ENCODE data around the gene GAREM1.
"Not testable (repeated sequence)": the region's sequence is repeated elsewhere in the genome, so short reads cannot be mapped to it uniquely, and the experiment has no call there.

Gene GAREM1

DNA sequence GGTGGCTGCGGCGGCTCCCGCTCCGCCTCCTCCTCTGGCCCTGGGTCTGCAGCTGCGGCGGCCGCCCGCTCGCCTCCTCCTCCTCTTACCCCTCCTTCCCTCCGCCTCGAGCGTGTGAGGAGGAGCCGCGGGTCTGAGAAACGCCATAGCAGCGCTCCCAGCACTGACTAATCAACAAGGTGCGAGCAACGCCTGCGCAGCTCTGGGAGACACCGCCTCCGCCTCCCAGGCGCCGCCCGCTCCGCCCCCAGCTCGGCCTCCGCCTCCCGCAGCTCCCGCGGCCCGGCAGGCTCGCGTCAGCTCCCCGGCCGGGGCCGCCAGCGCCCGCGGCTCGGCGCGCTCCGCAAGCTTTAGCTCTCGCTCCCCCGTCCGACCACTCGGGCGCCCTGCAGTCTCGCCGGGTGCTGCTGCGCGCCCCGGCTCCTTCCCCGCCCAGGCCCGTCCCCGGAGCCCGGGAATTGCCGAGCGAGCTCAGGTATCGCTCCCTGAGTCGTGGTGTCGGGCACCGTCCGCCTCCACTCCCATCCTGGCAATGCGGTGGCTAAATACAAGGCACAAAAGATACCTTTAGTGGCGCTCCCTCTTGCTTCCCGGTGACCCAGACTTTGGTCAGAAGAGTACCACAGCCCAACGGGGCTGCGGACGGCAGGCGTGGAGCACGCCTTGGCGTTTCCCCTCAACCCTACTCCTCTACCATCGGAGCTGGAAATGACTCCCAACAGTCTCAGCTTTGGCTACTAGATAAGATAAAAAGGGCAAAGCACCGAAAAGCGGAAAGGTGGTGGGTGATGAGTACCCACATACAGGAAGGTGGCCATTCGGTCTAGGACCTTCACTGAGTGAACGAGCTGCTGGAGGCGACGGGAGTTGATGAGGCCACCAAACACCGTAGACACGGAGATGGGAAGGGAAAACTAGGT is at the start of gene GAREM1:
Gene GAREM1, minus strand, starts transcription at position 169 of the 920 bp plus-strand sequence. CDS start 454 bp downstream, outside the sequence.
- peak; percentile 40 for DNase-seq (ENCODE audit: low read depth, low spot score)

DNA sequence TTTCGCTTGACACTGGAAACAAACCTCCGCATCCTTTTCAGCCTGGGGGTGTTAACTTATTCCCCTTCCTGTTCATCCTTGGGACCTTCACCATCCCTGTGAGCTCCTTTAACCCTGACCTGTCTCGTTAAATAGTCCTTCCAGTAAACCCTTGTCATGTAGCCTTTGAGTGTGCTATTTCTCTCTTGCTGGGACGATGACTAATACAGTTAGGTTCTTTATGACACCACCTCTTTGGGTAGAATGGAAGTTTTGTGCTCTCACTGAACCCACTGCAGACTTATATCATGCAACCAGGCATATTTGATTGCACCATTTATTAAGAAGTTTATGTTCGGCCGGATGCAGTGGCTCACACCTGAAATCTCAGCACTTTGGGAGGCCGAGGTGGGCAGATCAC is 40.5 kb upstream of the GAREM1 start:
- no peak for DNase-seq (ENCODE audit: low read depth, low spot score)

DNA sequence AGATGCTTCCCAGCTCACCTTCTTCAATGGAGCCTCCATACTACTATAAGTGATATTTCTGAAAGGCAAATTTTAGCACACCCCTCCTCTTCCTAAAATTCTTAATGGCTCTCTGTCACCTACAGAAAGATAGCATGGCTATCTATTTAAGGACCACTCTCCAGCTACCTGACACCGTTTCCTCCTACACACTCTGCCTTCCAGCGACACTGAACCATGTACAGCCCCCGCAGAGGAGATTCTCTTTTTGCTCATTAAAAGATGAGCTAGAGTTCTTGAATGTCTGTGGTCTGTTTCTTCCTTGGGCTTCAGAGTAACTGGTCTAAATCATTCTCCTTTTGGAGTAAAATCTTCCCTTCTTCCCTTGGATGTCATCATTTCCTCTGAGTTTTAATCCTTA is 38.4 kb upstream of the GAREM1 start:
- no peak for DNase-seq (ENCODE audit: low read depth, low spot score)

DNA sequence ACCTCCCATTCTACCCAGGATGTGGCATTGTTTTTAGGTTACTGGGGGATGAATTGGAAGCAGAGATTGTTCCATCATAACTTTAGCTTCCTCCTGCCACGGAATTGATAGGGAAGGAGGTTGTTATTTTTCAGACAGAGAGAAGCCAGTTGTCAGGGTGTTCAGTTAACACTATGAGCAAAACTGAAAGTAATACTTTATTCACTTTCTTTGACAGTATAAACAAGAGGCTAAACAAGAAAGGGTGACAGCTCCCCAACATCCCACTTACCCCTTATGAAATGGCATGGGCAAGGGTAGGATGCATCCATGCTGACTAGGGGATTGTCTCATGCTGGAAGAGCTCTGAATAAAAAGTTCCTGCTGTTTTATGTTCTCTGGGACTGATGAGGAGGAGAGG is 36.4 kb upstream of the GAREM1 start:
- DNase-seq (ENCODE audit: low read depth, low spot score): no peak

DNA sequence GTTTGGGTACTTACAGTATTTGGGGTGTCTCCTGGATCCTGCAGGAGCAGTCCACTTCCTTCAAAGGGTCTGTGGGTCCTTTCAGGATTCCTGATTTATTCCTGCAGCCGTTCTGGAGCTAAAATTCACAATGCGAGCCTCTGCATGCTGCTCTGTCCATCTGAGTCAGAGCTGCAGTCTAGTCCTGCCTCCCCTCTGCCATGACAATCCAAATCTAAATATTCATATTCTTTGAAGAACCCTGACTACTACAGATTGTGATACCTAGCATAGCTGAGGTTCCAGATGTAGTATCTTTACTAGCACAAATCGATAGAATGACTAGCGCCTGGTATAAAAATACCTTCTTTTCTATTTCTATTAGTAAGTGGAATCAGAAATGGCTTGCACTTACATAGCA is 31.3 kb upstream of the GAREM1 start:
- DNase-seq (ENCODE audit: low read depth, low spot score): no peak

DNA sequence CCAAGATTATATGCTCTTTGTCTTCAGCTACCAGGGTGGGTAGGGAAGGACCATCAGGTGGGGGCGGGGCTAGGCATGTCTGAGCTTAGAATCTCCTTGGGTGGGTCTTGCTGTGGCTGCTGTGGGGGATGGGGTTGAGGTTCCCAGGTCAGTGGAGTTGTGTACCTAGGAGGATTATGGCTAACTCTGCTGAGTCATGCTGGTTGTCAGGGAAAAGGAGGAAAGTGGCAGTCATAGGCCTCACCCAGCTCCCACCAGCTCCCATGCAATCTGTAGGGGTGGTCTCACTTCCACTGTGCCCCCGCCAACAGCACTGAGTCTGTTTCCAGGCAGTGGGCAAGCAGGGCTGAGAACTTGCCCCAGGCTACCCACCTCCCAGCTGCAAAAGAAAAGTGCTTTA is 30.6 kb upstream of the GAREM1 start:
- DNase-seq (ENCODE audit: low read depth, low spot score): not testable (repeated sequence)

DNA sequence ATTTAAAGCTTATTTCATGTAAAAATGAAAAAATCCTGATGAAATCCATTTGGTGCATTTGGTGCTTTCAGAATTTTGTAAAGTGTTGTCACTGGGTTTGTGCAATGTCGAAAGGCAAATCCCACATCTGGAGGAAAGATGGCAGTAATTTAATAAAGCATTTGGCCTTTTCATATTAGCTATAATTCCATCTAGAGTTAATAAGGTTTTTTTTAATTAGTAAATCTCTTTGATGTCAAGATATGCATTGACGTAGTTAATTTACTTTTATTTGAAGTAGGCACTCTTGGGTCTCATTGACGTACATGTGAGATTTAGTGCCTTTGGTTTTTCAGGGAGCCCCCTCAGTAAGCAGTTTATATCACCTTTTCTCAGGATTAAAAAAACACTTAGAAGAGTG is 12.3 kb upstream of the GAREM1 start:
- DNase-seq (ENCODE audit: low read depth, low spot score): no peak

DNA sequence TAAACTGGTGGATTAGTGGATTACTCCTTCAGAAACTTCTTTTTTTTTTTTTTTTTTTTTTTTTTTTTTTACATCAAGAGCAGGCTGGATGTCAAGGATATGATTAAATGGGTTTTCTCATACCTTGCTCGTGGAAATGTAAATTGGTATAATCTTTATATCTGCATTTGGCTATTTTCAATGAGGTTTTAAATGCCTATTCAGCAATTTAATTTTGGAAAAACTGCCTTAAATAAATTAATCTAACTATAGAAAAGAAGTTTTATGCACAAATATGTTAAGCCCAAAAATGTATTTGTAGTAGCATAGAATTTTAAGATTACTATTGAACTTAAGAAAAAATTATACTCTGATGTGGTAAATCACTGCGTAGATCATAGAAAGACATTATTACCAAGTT is 11.4 kb upstream of the GAREM1 start:
- DNase-seq (ENCODE audit: low read depth, low spot score): no peak

DNA sequence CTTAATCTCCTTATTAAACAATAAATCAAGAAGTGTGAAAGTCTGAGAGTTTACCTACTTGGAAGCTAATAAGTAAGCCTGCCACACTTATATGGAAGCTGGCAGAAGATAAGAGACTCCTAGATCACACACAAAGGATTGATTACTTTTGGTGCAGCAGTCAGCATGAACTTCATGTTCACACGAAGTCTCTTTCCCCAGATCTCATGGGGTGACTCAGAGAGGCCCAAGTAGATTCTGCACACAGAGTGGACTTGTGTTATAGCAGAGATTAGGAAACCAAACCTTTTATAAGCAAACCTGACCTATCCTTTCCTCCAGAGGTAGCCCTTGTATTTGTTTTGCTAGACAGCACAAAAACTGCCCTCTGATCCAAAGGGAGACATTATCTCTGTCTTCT is 9.9 kb upstream of the GAREM1 start:
- no peak for DNase-seq (ENCODE audit: low read depth, low spot score)

DNA sequence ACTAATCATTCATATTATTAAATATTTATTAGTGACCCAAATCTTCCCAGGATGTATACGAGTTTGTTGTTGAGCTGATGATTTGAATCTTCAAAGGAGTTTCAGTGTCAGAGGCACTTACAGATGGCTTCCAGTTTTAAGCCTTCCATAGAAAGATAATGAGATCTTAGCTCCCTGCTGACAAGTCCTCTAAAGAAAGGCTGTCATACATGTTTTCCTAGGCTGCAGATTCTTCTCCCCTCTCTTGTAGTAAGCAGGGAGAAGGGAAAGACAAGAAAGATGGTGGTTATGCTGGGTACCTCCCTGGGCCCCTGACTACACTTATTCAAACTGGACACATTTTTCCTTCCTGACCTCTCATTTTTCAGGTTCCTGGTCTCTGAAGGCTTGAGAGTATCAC is 8.1 kb upstream of the GAREM1 start:
- DNase-seq (ENCODE audit: low read depth, low spot score): no peak

DNA sequence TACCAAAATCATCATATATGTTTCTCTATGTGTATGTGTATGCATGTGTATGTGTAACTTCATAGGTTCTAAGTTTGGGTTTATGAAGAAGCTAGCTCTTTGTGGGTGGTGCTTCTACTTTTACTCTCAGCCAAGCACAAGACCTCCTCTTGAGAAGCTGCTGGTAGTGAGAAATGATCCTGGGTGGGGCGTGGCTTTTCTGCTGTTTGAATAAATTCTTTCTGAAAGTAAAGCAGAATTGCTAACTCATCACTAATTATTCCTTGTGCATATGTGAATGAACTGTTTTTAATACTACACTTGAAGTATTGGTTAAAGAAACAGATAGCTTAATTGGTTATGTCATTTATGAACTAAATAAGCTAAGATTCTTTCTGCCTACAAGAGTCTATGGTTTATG is 7.6 kb upstream of the GAREM1 start:
- DNase-seq (ENCODE audit: low read depth, low spot score): no peak

DNA sequence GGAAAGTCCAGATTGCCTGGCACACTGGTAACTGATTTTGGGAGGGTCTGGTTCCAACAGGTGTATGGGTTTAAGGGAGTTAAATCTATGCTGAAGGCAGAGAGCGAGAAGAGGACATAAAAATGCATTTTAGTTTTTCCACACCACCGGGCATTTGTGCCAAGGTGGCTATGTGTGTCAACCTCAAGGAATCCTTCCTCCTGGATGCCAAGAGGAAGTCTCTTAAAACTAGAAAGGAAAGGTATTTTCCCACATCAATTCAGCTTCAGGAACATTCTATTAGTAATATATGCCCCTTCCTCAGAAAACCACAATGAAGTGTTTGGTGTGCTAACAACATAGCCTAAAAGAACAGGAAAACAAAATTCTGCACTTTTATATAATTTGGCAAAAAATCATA is 5.4 kb upstream of the GAREM1 start:
- DNase-seq (ENCODE audit: low read depth, low spot score): no peak

DNA sequence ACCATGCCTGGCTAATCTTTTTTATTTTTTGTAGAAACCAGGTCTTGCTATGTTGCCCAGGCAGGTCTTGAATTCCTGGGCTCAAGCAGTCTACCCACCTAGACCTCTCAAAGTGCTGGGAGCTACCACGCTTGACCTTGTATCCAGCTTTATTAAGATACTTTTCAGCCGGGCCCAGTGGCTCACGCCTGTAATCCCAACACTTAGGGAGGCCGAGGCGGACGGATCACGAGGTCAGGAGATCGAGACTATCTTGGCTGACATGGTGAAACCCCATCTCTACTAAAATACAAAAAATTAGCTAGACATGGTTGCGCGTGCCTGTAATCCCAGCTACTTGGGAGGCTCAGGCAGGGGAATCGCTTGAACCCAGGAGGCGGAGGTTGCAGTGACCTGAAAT is 4.4 kb upstream of the GAREM1 start:
- not testable (repeated sequence) for DNase-seq (ENCODE audit: low read depth, low spot score)

DNA sequence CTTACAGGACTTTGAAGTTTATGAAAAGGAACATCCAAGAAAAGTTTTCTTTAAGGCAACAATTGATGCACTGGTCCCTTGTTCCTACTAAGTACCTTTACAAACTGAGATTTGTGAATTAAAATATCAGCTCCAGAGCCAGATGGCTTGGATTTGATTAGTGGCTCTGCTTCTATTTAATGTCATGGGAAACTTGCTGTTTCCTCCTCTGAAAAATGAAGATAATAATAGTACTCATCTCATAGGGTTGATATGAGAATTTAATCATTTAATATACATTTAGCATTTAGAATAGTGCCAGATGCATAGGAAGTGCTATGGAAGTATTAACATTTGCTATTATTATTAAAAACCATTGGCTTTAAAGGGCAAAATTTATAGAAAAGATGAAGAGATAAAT is 2.6 kb upstream of the GAREM1 start:
- DNase-seq (ENCODE audit: low read depth, low spot score): no peak

DNA sequence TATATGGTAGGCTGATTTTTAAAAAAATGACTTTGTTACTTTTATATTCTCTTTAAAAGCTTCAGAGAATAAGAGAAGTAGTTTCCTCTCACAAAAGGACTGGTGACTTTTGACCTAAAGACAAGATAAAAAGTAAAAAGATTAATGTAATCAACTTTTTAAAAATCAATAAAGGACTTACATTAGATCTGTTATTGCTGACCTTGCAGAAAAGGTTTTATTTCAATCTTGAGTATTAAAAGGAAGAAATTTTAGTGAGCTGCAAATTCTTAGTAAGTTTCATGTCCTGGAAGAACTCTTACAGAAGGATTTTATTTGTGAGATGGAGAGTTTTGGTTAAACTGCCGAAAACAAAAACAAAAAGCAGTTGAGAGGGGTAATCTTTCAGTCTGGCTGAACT is 2.2 kb upstream of the GAREM1 start:
- no peak for DNase-seq (ENCODE audit: low read depth, low spot score)

DNA sequence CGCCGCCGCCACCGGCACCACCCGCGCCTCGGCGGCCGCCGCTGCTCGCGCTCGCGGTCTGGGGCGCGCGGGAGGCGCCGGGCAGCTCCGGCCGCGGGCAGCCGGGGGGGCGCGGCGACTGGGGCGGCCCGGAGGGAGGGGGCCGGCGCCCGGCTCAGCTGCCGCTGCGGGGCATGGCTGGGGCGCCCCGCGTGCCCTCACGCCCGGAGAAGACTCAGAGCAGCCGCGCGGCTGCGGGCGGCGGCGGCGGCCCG is 295 bp downstream of the GAREM1 start:
- no peak for DNase-seq (ENCODE audit: low read depth, low spot score)

DNA sequence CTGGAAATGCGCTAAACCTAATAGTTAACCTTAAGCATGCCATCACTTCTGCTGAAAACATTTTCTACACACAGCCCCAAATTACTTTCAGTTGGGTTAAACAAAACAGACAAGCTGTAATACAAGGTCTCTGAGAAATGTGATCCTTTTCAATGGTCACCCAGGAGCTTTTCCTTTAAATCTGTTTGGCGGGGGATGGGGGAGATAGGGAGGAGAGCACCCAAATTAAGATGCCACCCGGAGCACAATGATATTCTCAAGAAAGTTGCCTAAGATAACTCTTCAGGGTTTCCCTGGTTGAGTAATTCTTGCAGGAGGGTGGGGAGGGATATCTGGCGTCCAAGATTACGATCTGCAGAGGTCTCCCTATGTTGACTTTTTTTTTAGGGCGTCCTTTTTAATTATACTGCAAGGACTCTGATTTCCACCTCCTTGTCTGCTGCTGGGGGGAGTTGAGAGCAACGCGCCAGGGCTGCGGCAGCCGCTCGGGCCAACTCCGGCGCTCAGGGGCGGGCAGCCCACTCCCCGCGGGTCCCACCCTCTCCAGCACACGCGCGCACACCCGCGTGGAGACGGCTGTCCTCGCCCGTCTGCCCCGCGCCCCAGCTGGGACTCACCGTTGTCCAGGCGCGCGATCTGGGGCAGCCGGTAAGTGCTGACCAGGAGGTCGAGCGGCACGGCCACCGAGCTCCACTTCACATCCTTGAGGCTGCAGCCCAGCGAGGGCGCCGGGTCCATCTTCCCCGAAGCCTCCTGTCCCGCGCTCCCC is 807 bp downstream of the GAREM1 start:
- no peak for DNase-seq (ENCODE audit: low read depth, low spot score)

DNA sequence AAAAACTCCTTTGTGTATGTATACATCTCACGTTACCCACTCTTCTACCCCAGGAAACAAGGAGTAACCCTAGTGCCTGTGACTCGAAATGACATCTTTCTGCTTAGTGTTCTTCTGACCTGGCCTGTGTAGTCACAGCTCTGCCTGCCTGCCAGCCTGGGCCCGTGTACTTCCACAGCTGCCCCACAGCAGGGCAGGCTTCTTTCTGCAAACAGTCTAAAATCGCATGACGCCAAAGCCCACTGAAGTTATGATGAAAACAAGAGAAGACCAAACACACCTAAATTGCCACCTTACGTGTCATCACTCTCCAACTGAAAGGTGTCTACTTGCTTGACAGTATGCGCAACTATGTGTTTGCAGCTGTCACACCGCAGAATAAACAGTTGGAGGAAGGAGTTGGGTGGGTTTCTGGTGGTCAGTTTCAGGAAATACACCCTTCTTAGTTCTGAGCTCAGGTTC is 1.5 kb downstream of the GAREM1 start:
- no peak for DNase-seq (ENCODE audit: low read depth, low spot score)

DNA sequence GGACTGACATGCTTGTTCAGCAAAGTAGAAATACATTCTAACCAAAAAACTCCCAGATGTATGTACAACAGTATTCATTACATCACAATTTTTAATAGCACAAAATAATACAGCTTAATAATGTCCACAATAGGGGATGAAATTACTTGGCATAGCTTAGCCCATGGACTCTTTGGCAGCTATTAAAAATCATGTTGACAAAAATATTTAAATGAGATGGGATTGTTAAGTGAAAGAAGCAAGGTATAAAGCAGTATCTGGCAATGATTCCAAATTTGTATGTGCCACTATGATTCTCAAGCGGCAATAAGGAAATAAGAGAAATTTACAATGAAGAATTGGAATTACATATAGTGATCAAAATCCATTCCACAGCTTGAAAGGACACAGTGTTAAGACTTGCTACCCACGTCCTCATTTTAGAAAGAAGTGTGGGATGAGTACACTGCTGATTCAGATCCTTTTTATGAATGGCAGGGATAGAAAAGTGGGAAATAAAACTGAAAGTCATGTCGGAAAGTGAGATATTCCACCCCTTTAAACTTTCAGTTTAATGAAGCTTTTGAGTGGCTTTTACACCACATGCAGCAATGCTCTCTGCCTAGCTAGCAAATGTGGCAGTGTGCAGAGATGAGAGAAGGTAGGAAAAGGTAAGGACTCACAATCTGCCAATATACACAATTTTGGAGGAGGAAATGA is 2.4 kb downstream of the GAREM1 start:
- no peak for DNase-seq (ENCODE audit: low read depth, low spot score)

DNA sequence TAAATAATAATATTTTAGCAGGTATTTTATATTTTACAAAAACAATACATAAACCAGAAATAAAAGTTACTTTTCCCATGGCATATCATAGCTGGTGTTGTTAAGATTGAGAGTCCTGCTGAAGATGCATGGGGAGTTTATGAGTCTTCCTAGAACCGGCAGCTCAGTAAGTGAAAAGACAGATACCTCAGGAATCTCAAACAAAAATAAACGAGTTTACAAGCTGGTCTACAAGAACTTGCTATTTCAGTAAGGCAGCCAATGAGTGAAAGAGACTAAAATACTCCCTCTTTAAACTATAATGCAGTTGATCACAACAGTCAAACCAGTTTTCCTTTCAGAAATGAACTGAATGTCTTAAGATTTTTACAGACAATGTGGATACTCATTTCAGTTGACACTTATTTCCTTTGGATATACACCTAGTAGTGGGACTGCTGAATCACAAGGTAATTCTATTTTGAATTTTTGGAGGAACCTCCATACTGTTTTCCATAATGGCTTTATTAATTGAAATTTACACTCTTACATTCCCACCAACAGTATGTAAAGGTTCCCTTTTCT is 8.9 kb downstream of the GAREM1 start:
- DNase-seq (ENCODE audit: low read depth, low spot score): no peak

DNA sequence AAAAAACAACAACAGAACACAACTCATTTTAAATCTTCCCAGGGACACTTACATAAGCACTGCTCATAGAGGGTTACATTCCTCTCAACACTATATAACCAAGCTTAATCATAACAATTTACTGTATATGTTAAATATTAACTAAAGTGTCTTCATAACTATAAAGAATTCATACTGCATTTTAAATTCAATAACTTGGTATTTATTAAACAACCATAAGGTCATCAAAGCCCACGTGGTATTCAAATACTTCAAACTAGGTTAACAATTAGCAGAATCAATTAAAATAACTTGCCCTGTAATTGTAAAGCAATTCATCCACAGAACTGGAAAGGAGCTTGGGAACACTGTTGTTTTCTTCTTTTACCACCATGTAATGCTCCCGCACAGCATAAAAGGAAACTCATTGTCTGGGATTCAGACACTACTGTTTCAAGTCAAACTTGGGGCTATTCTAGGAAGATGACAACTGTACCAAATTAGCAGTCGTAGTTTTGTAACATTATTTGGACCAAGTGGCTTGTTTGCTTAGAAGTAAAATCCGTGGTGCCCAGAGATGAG is 10.4 kb downstream of the GAREM1 start:
- no peak for DNase-seq (ENCODE audit: low read depth, low spot score)

Data from activated naive CD8-positive, alpha-beta T cell treated with anti-CD3 and anti-CD28 coated beads, Interleukin-2, amount 50 U/mL, for 16 hours (primary cell).